ENCODE results near the gene GCNT2. TPM values are rescaled to one million over a fixed set of nuclear protein-coding genes. Genes with fewer than 3 reads are reported as not detected.

Gene GCNT2
- total RNA-seq, 1 experiment from 2014 or later: 18.3 TPM

DNA sequence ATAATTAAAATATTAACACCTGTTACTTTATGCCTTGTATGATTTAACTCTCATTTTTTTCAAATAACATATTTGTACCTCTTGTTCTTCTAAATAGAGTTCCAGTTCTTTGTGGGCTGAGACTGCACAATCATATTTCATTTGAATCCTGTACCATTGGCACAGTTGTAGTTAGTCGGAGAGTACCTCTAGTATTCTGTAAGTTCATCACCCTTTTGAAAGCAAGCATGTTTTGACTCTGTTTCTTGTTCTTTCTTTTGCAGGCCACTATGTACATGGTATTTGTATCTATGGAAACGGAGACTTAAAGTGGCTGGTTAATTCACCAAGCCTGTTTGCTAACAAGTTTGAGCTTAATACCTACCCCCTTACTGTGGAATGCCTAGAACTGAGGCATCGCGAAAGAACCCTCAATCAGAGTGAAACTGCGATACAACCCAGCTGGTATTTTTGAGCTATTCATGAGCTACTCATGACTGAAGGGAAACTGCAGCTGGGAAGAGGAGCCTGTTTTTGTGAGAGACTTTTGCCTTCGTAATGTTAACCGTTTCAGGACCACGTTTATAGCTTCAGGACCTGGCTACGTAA lies 105.1 kb downstream of the GCNT2 start:
- no peaks in the 10 kb centered on the region for H4K20me1 ChIP-seq (ENCODE audit: low read length)
- no TSS peak for BruUV-seq (replicated peaks)
- H3K27me3 ChIP-seq (ENCODE audit: low read length): no peaks in the 10 kb centered on the region
- TF ChIP-seq, protein P1, sequence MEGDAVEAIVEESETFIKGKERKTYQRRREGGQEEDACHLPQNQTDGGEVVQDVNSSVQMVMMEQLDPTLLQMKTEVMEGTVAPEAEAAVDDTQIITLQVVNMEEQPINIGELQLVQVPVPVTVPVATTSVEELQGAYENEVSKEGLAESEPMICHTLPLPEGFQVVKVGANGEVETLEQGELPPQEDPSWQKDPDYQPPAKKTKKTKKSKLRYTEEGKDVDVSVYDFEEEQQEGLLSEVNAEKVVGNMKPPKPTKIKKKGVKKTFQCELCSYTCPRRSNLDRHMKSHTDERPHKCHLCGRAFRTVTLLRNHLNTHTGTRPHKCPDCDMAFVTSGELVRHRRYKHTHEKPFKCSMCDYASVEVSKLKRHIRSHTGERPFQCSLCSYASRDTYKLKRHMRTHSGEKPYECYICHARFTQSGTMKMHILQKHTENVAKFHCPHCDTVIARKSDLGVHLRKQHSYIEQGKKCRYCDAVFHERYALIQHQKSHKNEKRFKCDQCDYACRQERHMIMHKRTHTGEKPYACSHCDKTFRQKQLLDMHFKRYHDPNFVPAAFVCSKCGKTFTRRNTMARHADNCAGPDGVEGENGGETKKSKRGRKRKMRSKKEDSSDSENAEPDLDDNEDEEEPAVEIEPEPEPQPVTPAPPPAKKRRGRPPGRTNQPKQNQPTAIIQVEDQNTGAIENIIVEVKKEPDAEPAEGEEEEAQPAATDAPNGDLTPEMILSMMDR (conservative IDR thresholded peaks at IDR 0.05; ENCODE audit: low read depth, low read length): no peak
- TF ChIP-seq EZH2phosphoT487 (IDR thresholded peaks at IDR 0.05; ENCODE audit: borderline replicate concordance, low read length): no peak
- TF ChIP-seq EZH2 (IDR thresholded peaks at IDR 0.05; ENCODE audit: low read length, unreplicated experiment): no peak
- CTCF ChIA-PET: interaction anchor here (0.7 kb wide), 1 partner anchor 40 kb away, joined by 3 read pairs; no protein-coding TSS in a partner anchor
- H2AFZ ChIP-seq (ENCODE audit: low read length): no peak overlapping the region
- peaks cover 13% of the 10 kb centered on the region for H3K36me3 ChIP-seq (ENCODE audit: low read depth, low read length)
- POLR2A ChIA-PET (ENCODE audit: unreplicated experiment): no interaction called here
- H3K27ac ChIP-seq (ENCODE audit: low read length): no peak overlapping the region
- H3F3A ChIP-seq (ENCODE audit: low read length, unreplicated experiment): no peaks in the 10 kb centered on the region
- no peak overlapping the region for H3K4me3 ChIP-seq (ENCODE audit: low read length)
- no peaks in the 10 kb centered on the region for H3K4me1 ChIP-seq (ENCODE audit: insufficient read depth, low read length)
- intact Hi-C loops (cut with micrococcal nuclease): no loop called here
- no peak overlapping the region for H3K4me2 ChIP-seq (ENCODE audit: low read length)
- ATAC-seq (no peak), DNase-seq (no peak)
- H3K9me2 ChIP-seq (replicated peaks; ENCODE audit: low read length): no peaks in the 10 kb centered on the region
- no peak overlapping the region for H3K9ac ChIP-seq (ENCODE audit: low read length)
- H3K79me2 ChIP-seq (ENCODE audit: low read length): no peaks in the 10 kb centered on the region
- H3K9me3 ChIP-seq (ENCODE audit: low read length): no peaks in the 10 kb centered on the region

GRCh38 chr6:10627800-10628199 lies 106.6 kb downstream of the GCNT2 start:
- TF ChIP-seq EZH2phosphoT487 (IDR thresholded peaks at IDR 0.05; ENCODE audit: borderline replicate concordance, low read length) (no peak), EZH2 (IDR thresholded peaks at IDR 0.05; ENCODE audit: low read length, unreplicated experiment) (no peak)
- TF ChIP-seq, protein P1 (conservative IDR thresholded peaks at IDR 0.05; ENCODE audit: low read depth, low read length): no peak
- DNase-seq: no peak
- H3K36me3 ChIP-seq (ENCODE audit: low read depth, low read length): peaks cover 13% of the 10 kb centered on the region; the same call in 1 of the 2 replicates
- H3F3A ChIP-seq (ENCODE audit: low read length, unreplicated experiment): no peaks in the 10 kb centered on the region
- H3K27ac ChIP-seq (ENCODE audit: low read length): no peak overlapping the region
- no peaks in the 10 kb centered on the region for H4K20me1 ChIP-seq (ENCODE audit: low read length)
- peaks cover 4% of the 10 kb centered on the region for H3K4me1 ChIP-seq (ENCODE audit: insufficient read depth, low read length)
- no peak for ATAC-seq
- intact Hi-C loops (cut with micrococcal nuclease): no loop called here
- no peaks in the 10 kb centered on the region for H3K79me2 ChIP-seq (ENCODE audit: low read length)
- no peaks in the 10 kb centered on the region for H3K9me2 ChIP-seq (replicated peaks; ENCODE audit: low read length)
- H3K4me3 ChIP-seq (ENCODE audit: low read length): no peak overlapping the region
- no peak overlapping the region for H3K4me2 ChIP-seq (ENCODE audit: low read length)
- CTCF ChIA-PET: no interaction called here
- H3K9me3 ChIP-seq (ENCODE audit: low read length): no peaks in the 10 kb centered on the region
- H2AFZ ChIP-seq (ENCODE audit: low read length): no peak overlapping the region
- H3K9ac ChIP-seq (ENCODE audit: low read length): no peak overlapping the region
- POLR2A ChIA-PET (ENCODE audit: unreplicated experiment): no interaction called here
- TSS peak; percentile 19 for BruUV-seq (replicated peaks)
- no peaks in the 10 kb centered on the region for H3K27me3 ChIP-seq (ENCODE audit: low read length)

DNA sequence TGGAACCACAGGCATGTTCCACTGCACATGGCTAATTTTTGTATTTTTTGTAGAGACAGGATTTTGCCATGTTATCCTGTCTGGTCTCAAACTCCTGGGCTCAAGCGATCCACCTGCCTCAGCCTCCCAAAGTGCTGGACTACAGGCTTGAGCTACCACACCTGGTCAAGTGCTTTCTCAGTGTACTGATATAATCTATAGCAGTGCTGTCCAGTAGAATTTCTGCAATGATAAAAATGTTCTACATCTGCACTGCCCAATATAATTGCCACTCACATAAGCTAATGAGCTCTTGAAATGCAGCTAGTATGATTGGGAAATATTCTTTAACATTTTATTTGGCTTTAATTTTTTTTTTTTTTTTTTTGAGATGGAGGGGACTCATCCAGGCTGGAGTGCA lies 109.0 kb downstream of the GCNT2 start:
- DNase-seq: no peak
- Histone ChIP-seq H3K4me3 (ENCODE audit: low read length) (no peak overlapping the region), H3F3A (ENCODE audit: low read length, unreplicated experiment) (no peaks in the 10 kb centered on the region), H2AFZ (ENCODE audit: low read length) (no peak overlapping the region), H4K20me1 (ENCODE audit: low read length) (no peaks in the 10 kb centered on the region), H3K4me2 (ENCODE audit: low read length) (no peak overlapping the region), H3K9me2 (replicated peaks; ENCODE audit: low read length) (no peaks in the 10 kb centered on the region), H3K27ac (ENCODE audit: low read length) (no peak overlapping the region), H3K9ac (ENCODE audit: low read length) (no peak overlapping the region), H3K36me3 (ENCODE audit: low read depth, low read length) (peaks cover 5% of the 10 kb centered on the region; the same call in 1 of the 2 replicates), H3K27me3 (ENCODE audit: low read length) (no peaks in the 10 kb centered on the region), H3K9me3 (ENCODE audit: low read length) (no peaks in the 10 kb centered on the region), H3K4me1 (ENCODE audit: insufficient read depth, low read length) (peaks cover 17% of the 10 kb centered on the region), H3K79me2 (ENCODE audit: low read length) (no peaks in the 10 kb centered on the region)
- intact Hi-C loops (cut with micrococcal nuclease): no loop called here
- ATAC-seq: no peak
- TF ChIP-seq EZH2 (IDR thresholded peaks at IDR 0.05; ENCODE audit: low read length, unreplicated experiment) (no peak), EZH2phosphoT487 (IDR thresholded peaks at IDR 0.05; ENCODE audit: borderline replicate concordance, low read length) (no peak)
- TF ChIP-seq, protein P1 (conservative IDR thresholded peaks at IDR 0.05; ENCODE audit: low read depth, low read length): no peak
- POLR2A ChIA-PET (ENCODE audit: unreplicated experiment): no interaction called here
- CTCF ChIA-PET: no interaction called here
- BruUV-seq (replicated peaks): no TSS peak
